Measurements from ENCODE around the gene CSPG5. TPM values are rescaled to one million over a fixed set of nuclear protein-coding genes. Genes with fewer than 3 reads are reported as not detected.

The CSPG5 gene
- total and polyA plus RNA-seq, 4 donors, result 7.7 to 24.9 (median 10.8) TPM

GRCh38 chr3:47536967-47537366 lies 41.7 kb downstream of the CSPG5 start:
- no peaks in the 10 kb centered on the region for H3K9me3 ChIP-seq (ENCODE audit: control insufficient read depth in 4 of 4, insufficient read depth in 3 of 4, low read length in 3 of 4)
- DNase-seq (no peak), ATAC-seq (ENCODE audit: insufficient read depth, low FRiP score) (no peak)
- H3K9ac ChIP-seq (ENCODE audit: insufficient read depth in 1 of 2, low read length in 2 of 2), result no peak overlapping the region
- 86 to 87% methylated on average over 6 of the region's 6 CpGs for WGBS, 2 donors
- H3K36me3 ChIP-seq (ENCODE audit: control insufficient read depth in 4 of 4, insufficient read depth in 4 of 4, low read length in 4 of 4), result no peaks in the 10 kb centered on the region
- no peaks in the 10 kb centered on the region for H3K27me3 ChIP-seq (ENCODE audit: control insufficient read depth in 3 of 3, insufficient read depth in 3 of 3, low read length in 2 of 3)
- no peak overlapping the region for H3K4me3 ChIP-seq
- H3K27ac ChIP-seq (ENCODE audit: low read depth in 1 of 2, low read length in 1 of 2), result no peak overlapping the region
- no peaks in the 10 kb centered on the region for H3K4me1 ChIP-seq (ENCODE audit: control insufficient read depth in 5 of 5, insufficient read depth in 5 of 5, low read length in 5 of 5)
- no peak for TF ChIP-seq CTCF (IDR thresholded peaks at IDR 0.05; ENCODE audit: control extremely low read depth, extremely low read depth)

GRCh38 chr3:47536221-47536891 lies 42.3 kb downstream of the CSPG5 start:
- ATAC-seq (ENCODE audit: insufficient read depth, low FRiP score) (no peak), DNase-seq (no peak)
- 93 to 95% methylated on average over 19 of the region's 19 CpGs for WGBS, 2 donors
- Histone ChIP-seq H3K27ac (ENCODE audit: low read depth in 1 of 2, low read length in 1 of 2) (no peak overlapping the region), H3K4me3 (no peak overlapping the region), H3K36me3 (ENCODE audit: control insufficient read depth in 4 of 4, insufficient read depth in 4 of 4, low read length in 4 of 4) (no peaks in the 10 kb centered on the region), H3K9ac (ENCODE audit: insufficient read depth in 1 of 2, low read length in 2 of 2) (no peak overlapping the region), H3K4me1 (ENCODE audit: control insufficient read depth in 5 of 5, insufficient read depth in 5 of 5, low read length in 5 of 5) (no peaks in the 10 kb centered on the region), H3K27me3 (ENCODE audit: control insufficient read depth in 3 of 3, insufficient read depth in 3 of 3, low read length in 2 of 3) (no peaks in the 10 kb centered on the region), H3K9me3 (ENCODE audit: control insufficient read depth in 4 of 4, insufficient read depth in 3 of 4, low read length in 3 of 4) (no peaks in the 10 kb centered on the region)
- TF ChIP-seq CTCF (IDR thresholded peaks at IDR 0.05; ENCODE audit: control extremely low read depth, extremely low read depth), result no peak

- Histone ChIP-seq H3K27ac (ENCODE audit: low read depth in 1 of 2, low read length in 1 of 2) (no peak overlapping the region), H3K4me3 (no peak overlapping the region), H3K27me3 (ENCODE audit: control insufficient read depth in 3 of 3, insufficient read depth in 3 of 3, low read length in 2 of 3) (no peaks in the 10 kb centered on the region), H3K4me1 (ENCODE audit: control insufficient read depth in 5 of 5, insufficient read depth in 5 of 5, low read length in 5 of 5) (no peaks in the 10 kb centered on the region), H3K9ac (ENCODE audit: insufficient read depth in 1 of 2, low read length in 2 of 2) (no peak overlapping the region), H3K9me3 (ENCODE audit: control insufficient read depth in 4 of 4, insufficient read depth in 3 of 4, low read length in 3 of 4) (no peaks in the 10 kb centered on the region), H3K36me3 (ENCODE audit: control insufficient read depth in 4 of 4, insufficient read depth in 4 of 4, low read length in 4 of 4) (no peaks in the 10 kb centered on the region)
- TF ChIP-seq CTCF (IDR thresholded peaks at IDR 0.05; ENCODE audit: control extremely low read depth, extremely low read depth), result no peak
- DNase-seq (no peak), ATAC-seq (ENCODE audit: insufficient read depth, low FRiP score) (no peak)
- WGBS, 2 donors, result 75 to 92% methylated on average over 5 of the region's 5 CpGs
These were observed 44.6 kb downstream of the CSPG5 start for GRCh38 chr3:47533996-47534454.

- TF ChIP-seq CTCF (IDR thresholded peaks at IDR 0.05; ENCODE audit: control extremely low read depth, extremely low read depth), result no peak
- no peaks in the 10 kb centered on the region for H3K27me3 ChIP-seq (ENCODE audit: control insufficient read depth in 3 of 3, insufficient read depth in 3 of 3, low read length in 2 of 3)
- H3K9ac ChIP-seq (ENCODE audit: insufficient read depth in 1 of 2, low read length in 2 of 2), result no peak overlapping the region
- no peak for DNase-seq
- 89 to 91% methylated on average over 2 of the region's 2 CpGs for WGBS, 2 donors
- no peaks in the 10 kb centered on the region for H3K4me1 ChIP-seq (ENCODE audit: control insufficient read depth in 5 of 5, insufficient read depth in 5 of 5, low read length in 5 of 5)
- H3K4me3 ChIP-seq, result no peak overlapping the region
- H3K9me3 ChIP-seq (ENCODE audit: control insufficient read depth in 4 of 4, insufficient read depth in 3 of 4, low read length in 3 of 4), result no peaks in the 10 kb centered on the region
- ATAC-seq (ENCODE audit: insufficient read depth, low FRiP score), result no peak
- H3K36me3 ChIP-seq (ENCODE audit: control insufficient read depth in 4 of 4, insufficient read depth in 4 of 4, low read length in 4 of 4), result no peaks in the 10 kb centered on the region
- no peak overlapping the region for H3K27ac ChIP-seq (ENCODE audit: low read depth in 1 of 2, low read length in 1 of 2)
These were observed 45.2 kb downstream of the CSPG5 start for GRCh38 chr3:47533481-47533880.
